GM23338 (cell line): ENCODE measurements around the gene NUP50.

Source experiments
- CREB1 ChIP-seq: fragments of 250-450 bp; sonication (Bioruptor Pico); IDR thresholded peaks from 2 replicates; pipeline ENCODE4 v1.5.0; 2020; ENCODE audit warnings: low read depth, mild to moderate bottlenecking, moderate library complexity
- EZH2 ChIP-seq: fragments of 200-600 bp; sonication (generic); IDR thresholded peaks from one replicate; pipeline ENCODE4 v1.8.0; 2017; ENCODE audit warnings: antibody characterized with exemption, mild to moderate bottlenecking, low read depth; ENCODE audit not compliant: unreplicated experiment
- EZH2phosphoT487 ChIP-seq: fragments of 200-600 bp; sonication (generic); IDR thresholded peaks from one replicate; pipeline ENCODE4 v1.8.1; 2018; ENCODE audit warnings: antibody characterized with exemption; ENCODE audit not compliant: unreplicated experiment
- POLR2AphosphoS5 ChIP-seq: IDR thresholded peaks from 2 replicates; pipeline ENCODE4 v1.6.1; 2016; ENCODE audit warnings: antibody characterized with exemption, low read depth
- STAT1 ChIP-seq: IDR thresholded peaks from one replicate; pipeline ENCODE4 v1.6.1; 2016; ENCODE audit warnings: antibody characterized with exemption; ENCODE audit not compliant: unreplicated experiment
- TF ChIP-seq, protein P1 (sequence below), 2 experiments: fragments of 200-600 bp in 1 of 2; sonication (generic) in 1 of 2; conservative IDR thresholded peaks; 2 replicates each; pipeline versions ENCODE4 v1.5.1 to v1.6.1; 2016 to 2017; ENCODE audit warnings: antibody characterized with exemption in 2 of 2, low read depth in 2 of 2, mild to moderate bottlenecking in 2 of 2, moderate library complexity in 1 of 2
- TF ChIP-seq, protein P2 (sequence below): IDR thresholded peaks from one replicate; pipeline ENCODE4 v1.6.1; 2018; ENCODE audit warnings: antibody characterized with exemption; ENCODE audit not compliant: unreplicated experiment

DNA sequence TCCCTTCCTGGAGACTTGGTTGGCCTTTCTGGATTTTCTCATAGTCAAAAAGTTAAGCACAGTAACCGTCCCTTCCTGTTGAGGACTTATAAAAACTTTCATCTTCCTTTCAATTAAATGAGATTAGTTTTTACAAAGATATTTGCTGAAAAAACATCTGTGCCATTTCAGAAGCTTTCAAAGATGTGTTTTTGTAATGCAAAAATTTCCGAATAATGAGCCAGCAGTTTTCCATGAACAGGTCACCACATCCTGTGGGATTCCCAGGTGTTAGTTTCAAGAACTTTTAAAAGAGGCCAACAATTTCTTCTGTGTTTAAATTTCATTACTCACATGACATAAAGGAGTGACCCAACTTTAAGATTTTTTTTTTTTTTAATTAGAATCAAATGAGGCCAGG, 18.0 kb downstream of the NUP50 start:
- TF ChIP-seq, protein P1, sequence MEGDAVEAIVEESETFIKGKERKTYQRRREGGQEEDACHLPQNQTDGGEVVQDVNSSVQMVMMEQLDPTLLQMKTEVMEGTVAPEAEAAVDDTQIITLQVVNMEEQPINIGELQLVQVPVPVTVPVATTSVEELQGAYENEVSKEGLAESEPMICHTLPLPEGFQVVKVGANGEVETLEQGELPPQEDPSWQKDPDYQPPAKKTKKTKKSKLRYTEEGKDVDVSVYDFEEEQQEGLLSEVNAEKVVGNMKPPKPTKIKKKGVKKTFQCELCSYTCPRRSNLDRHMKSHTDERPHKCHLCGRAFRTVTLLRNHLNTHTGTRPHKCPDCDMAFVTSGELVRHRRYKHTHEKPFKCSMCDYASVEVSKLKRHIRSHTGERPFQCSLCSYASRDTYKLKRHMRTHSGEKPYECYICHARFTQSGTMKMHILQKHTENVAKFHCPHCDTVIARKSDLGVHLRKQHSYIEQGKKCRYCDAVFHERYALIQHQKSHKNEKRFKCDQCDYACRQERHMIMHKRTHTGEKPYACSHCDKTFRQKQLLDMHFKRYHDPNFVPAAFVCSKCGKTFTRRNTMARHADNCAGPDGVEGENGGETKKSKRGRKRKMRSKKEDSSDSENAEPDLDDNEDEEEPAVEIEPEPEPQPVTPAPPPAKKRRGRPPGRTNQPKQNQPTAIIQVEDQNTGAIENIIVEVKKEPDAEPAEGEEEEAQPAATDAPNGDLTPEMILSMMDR (conservative IDR thresholded peaks at IDR 0.05; ENCODE audit: low read depth in 2 of 2) = no peak
- TF ChIP-seq EZH2phosphoT487 (no peak), CREB1 (no peak), POLR2AphosphoS5 (no peak), EZH2 (no peak), STAT1 (no peak)
- TF ChIP-seq, protein P2, sequence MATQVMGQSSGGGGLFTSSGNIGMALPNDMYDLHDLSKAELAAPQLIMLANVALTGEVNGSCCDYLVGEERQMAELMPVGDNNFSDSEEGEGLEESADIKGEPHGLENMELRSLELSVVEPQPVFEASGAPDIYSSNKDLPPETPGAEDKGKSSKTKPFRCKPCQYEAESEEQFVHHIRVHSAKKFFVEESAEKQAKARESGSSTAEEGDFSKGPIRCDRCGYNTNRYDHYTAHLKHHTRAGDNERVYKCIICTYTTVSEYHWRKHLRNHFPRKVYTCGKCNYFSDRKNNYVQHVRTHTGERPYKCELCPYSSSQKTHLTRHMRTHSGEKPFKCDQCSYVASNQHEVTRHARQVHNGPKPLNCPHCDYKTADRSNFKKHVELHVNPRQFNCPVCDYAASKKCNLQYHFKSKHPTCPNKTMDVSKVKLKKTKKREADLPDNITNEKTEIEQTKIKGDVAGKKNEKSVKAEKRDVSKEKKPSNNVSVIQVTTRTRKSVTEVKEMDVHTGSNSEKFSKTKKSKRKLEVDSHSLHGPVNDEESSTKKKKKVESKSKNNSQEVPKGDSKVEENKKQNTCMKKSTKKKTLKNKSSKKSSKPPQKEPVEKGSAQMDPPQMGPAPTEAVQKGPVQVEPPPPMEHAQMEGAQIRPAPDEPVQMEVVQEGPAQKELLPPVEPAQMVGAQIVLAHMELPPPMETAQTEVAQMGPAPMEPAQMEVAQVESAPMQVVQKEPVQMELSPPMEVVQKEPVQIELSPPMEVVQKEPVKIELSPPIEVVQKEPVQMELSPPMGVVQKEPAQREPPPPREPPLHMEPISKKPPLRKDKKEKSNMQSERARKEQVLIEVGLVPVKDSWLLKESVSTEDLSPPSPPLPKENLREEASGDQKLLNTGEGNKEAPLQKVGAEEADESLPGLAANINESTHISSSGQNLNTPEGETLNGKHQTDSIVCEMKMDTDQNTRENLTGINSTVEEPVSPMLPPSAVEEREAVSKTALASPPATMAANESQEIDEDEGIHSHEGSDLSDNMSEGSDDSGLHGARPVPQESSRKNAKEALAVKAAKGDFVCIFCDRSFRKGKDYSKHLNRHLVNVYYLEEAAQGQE = no peak
